B cell (primary cell): ENCODE measurements around the gene CIC. TPM values are rescaled to one million over a fixed set of nuclear protein-coding genes. Genes with fewer than 3 reads are reported as not detected.

Experiments
- ATAC-seq: fragments of 200-7000 bp; cut with Tn5 transposase; one replicate; pipeline ENCODE4 v1.10.0; 2021; ENCODE audit warnings: low read depth, mild to moderate bottlenecking, moderate number of reproducible peaks, moderate library complexity
- CTCF ChIA-PET: fragments of 350-600 bp; sonication (Branson Sonifier 250); formaldehyde crosslinking; loops from one replicate; lab custom pipeline; 2021; ENCODE audit warnings: antibody characterized with exemption, inconsistent platforms; lab: Charles Lee
- POLR2A ChIA-PET: fragments of 350-600 bp; sonication (Branson Sonifier 250); formaldehyde crosslinking; loops from one replicate; lab custom pipeline; 2021; ENCODE audit warnings: antibody characterized with exemption; lab: Charles Lee
- DNase-seq: peaks from one replicate; pipeline ENCODE4 v3.0.0; 2013
- H2AFZ ChIP-seq: 2 replicates; pipeline ENCODE4 v1.6.1; 2012; ENCODE audit warnings: mild to moderate bottlenecking, low read depth, low read length; ENCODE audit not compliant: insufficient read depth, poor library complexity, severe bottlenecking
- H3K27ac ChIP-seq, 2 donors: 1 replicate in 1 of 2; 2 replicates in 1 of 2; pipeline ENCODE4 v1.5.1; 2012 to 2013; ENCODE audit warnings: low read length in 2 of 2, mild to moderate bottlenecking in 2 of 2, moderate library complexity in 1 of 2
- H3K27me3 ChIP-seq, 4 experiments: fragments of 200-600 bp in 1 of 4; sonication (generic) in 1 of 4; replicated peaks in 1 of 4; 1 replicate in 2 of 4; 2 replicates in 2 of 4; pipeline versions ENCODE4 v1.6.1 to v1.7.0; 2013 to 2016; ENCODE audit warnings: low read length in 3 of 4, mild to moderate bottlenecking in 2 of 4, mixed read lengths in 1 of 4, moderate library complexity in 1 of 4; ENCODE audit not compliant: insufficient read depth in 4 of 4, control insufficient read depth in 3 of 4; ENCODE audit errors: control extremely low read depth in 1 of 4
- H3K36me3 ChIP-seq, 2 experiments: replicated peaks in 1 of 2; 1 replicate in 1 of 2; 2 replicates in 1 of 2; pipeline versions ENCODE4 v1.6.1 to v1.7.1; 2013; ENCODE audit warnings: low read length in 1 of 2; ENCODE audit not compliant: insufficient read depth in 2 of 2, control insufficient read depth in 1 of 2; ENCODE audit errors: control extremely low read depth in 1 of 2, extremely low read depth in 1 of 2
- H3K4me1 ChIP-seq, 2 donors: fragments of 200-600 bp in 1 of 2; sonication (generic) in 1 of 2; 1 replicate in 1 of 2; 2 replicates in 1 of 2; pipeline versions ENCODE4 v1.5.1 to v1.6.1; 2013 to 2017; ENCODE audit warnings: low read length in 2 of 2; ENCODE audit not compliant: control insufficient read depth in 2 of 2, insufficient read depth in 2 of 2
- H3K4me2 ChIP-seq: replicated peaks from 2 replicates; pipeline ENCODE3; 2012; ENCODE audit warnings: mild to moderate bottlenecking, low read depth, low read length; ENCODE audit not compliant: poor library complexity, severe bottlenecking
- H3K4me3 ChIP-seq, 5 experiments: fragments of 200-600 bp in 1 of 5; sonication (generic) in 1 of 5; 1 replicate in 3 of 5; 2 replicates in 2 of 5; pipeline versions ENCODE4 v1.5.1 to v1.7.0; 2011 to 2016; ENCODE audit warnings: low read length in 4 of 5, mild to moderate bottlenecking in 4 of 5, low read depth in 2 of 5, control low read depth in 1 of 5, moderate library complexity in 1 of 5; ENCODE audit not compliant: insufficient read depth in 1 of 5; ENCODE audit errors: control extremely low read depth in 1 of 5, extremely low read depth in 1 of 5
- H3K79me2 ChIP-seq: fragments of 200-600 bp; sonication (generic); one replicate; pipeline ENCODE4 v1.6.0; 2016; ENCODE audit warnings: low read length; ENCODE audit not compliant: control insufficient read depth, insufficient read depth
- H3K9ac ChIP-seq: fragments of 200-600 bp; sonication (generic); 2 replicates; pipeline ENCODE4 v1.6.1; 2017; ENCODE audit warnings: mild to moderate bottlenecking, low read length, moderate library complexity
- H3K9me3 ChIP-seq, 3 donors: one replicate each; pipeline versions ENCODE4 v1.6.1 to v1.7.1; 2013; ENCODE audit warnings: low read length in 2 of 3; ENCODE audit not compliant: control insufficient read depth in 2 of 3, insufficient read depth in 1 of 3; ENCODE audit errors: control extremely low read depth in 1 of 3
- H4K20me1 ChIP-seq: 2 replicates; pipeline ENCODE4 v1.6.0; 2012; ENCODE audit warnings: mild to moderate bottlenecking, low read length; ENCODE audit not compliant: insufficient read depth, control insufficient read depth, poor library complexity, severe bottlenecking
- H3K27ac Mint-ChIP-seq: one replicate; pipeline ENCODE4 v1.8.0; 2021; ENCODE audit warnings: mixed read lengths
- H3K27me3 Mint-ChIP-seq: one replicate; pipeline ENCODE4 v1.8.0; 2021; ENCODE audit warnings: mixed read lengths
- H3K4me1 Mint-ChIP-seq: one replicate; pipeline ENCODE4 v1.8.0; 2021; ENCODE audit warnings: mixed read lengths
- H3K4me3 Mint-ChIP-seq: one replicate; pipeline ENCODE4 v1.8.0; 2021; ENCODE audit warnings: mixed read lengths
- H3K9me3 Mint-ChIP-seq: one replicate; pipeline ENCODE4 v1.8.0; 2022; ENCODE audit warnings: mixed read lengths; ENCODE audit not compliant: insufficient read depth
- EZH2 ChIP-seq: IDR thresholded peaks from 2 replicates; pipeline ENCODE4 v1.6.1; 2012; ENCODE audit warnings: borderline replicate concordance, low read depth, mild to moderate bottlenecking, moderate library complexity, low read length; ENCODE audit not compliant: insufficient read depth, poor library complexity, severe bottlenecking
- WGBS: methylation state at CpG from one replicate; pipeline ENCODE4 v1.1.5; 2013; ENCODE audit warnings: missing lambda C conversion rate; ENCODE audit not compliant: insufficient coverage; 5-methylcytosine and 5-hydroxymethylcytosine counted together
- intact Hi-C: fragments of 100-400 bp; cut with micrococcal nuclease; formaldehyde crosslinking; loops from one replicate; pipeline ENCODE4 v1.10.0; 2022
- polyA plus RNA-seq: library from polyadenylated mRNA; depleted of rRNA; stranded (reverse); fragments of >200 nt; gene quantifications from 2 replicates; pipeline ENCODE4 v1.2.3, GENCODE V29; 2012
- total RNA-seq, 2 donors: library from RNA; stranded (reverse); fragments of 120-200 nt in 1 of 2; gene quantifications; 1 replicate in 1 of 2; 2 replicates in 1 of 2; pipeline versions ENCODE4 v1.2.3 to v1.2.4, GENCODE V29; 2013 to 2022
- TF ChIP-seq, protein P1 (sequence below): fragments of 200-600 bp; IDR thresholded peaks from one replicate; pipeline ENCODE4 v1.8.0; 2022; ENCODE audit warnings: antibody characterized with exemption, mild to moderate bottlenecking

CIC gene
- total and polyA plus RNA-seq, 2 donors (not counting 1 experiment from before 2014, with no cell fraction given), result 75.7 to 119 TPM

DNA sequence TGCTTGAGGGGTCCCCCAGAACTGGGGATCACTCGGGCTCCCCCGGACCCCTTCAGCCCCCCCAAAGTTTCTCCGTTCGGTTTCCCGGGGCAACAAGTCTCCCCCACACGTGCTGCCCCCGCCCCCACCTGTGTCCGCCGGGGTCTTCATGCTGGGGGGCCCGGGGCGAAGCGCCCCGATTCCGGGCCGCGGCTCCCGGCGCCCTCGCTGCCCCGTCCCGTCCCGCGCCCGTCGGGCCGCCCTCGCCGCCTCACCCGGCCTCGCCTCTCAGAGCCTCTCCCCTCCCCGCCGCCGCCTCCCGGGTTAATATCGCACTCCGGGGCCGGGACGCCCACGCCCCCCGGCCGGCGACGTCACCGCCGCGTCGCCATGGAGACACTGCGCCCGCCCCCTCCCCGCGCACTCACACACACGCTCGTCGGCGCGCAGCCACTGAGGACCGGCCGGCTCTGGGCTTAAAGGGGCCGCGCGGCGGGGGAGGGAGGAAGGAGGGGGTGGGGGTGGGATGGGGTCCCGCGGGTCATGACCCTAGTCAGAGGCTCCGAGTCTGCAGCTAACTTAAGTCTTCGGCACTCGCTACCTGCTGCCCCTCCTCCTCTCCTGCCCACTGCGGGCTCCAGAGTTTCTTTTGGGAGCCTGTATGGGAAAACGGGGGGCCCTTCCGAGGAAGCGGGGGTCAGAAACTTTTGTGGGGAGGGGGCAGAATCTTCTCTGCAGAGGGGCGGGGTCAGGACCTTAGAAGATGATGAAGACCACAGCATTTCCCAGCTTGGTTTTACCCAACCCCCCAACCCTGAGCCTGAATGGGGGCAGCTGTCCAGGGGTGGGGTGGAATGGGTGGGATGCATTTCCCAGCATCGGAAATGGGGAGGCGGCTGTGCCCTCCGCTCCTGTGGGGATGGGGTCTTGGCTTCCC, 13.9 kb upstream of the CIC start, which contains the start of gene ERF:
ERF (minus strand) TSS at position 279 of the 916 bp plus-strand sequence; CDS start at position 150, 129 bp downstream.
- peak within 1 kb of the TSS; percentile 96 for H3K27ac Mint-ChIP-seq
- peak; percentile 68 for ATAC-seq
- Histone ChIP-seq H3K9ac (peak within 1 kb of the TSS; percentile 95), H3K4me2 (peak within 1 kb of the TSS; percentile 99), H3K79me2 (peaks cover 30% of the 10 kb centered on the region), H3K27me3 (peaks cover 0 to 4% (median 0%) of the 10 kb centered on the region in 4 experiments), H3K27ac (peak within 1 kb of the TSS; percentile 85 to 94), H3K36me3 (peaks cover 0 to 2% of the 10 kb centered on the region in 2 experiments), H3K4me1 (peaks cover 23 to 41% of the 10 kb centered on the region in 2 donors), H3K4me3 (peak within 1 kb of the TSS; percentile 36 to 100 (median 99)), H4K20me1 (peaks cover 18% of the 10 kb centered on the region), H2AFZ (peak within 1 kb of the TSS; percentile 93), H3K9me3 (no peaks in the 10 kb centered on the region)
- intact Hi-C loops, result loop anchor here (1.0 kb wide), 5 partner anchors 12 to 38 kb away; partner anchors contain the start of gene DEDD2
- no peak for TF ChIP-seq EZH2
- TF ChIP-seq, protein P1, sequence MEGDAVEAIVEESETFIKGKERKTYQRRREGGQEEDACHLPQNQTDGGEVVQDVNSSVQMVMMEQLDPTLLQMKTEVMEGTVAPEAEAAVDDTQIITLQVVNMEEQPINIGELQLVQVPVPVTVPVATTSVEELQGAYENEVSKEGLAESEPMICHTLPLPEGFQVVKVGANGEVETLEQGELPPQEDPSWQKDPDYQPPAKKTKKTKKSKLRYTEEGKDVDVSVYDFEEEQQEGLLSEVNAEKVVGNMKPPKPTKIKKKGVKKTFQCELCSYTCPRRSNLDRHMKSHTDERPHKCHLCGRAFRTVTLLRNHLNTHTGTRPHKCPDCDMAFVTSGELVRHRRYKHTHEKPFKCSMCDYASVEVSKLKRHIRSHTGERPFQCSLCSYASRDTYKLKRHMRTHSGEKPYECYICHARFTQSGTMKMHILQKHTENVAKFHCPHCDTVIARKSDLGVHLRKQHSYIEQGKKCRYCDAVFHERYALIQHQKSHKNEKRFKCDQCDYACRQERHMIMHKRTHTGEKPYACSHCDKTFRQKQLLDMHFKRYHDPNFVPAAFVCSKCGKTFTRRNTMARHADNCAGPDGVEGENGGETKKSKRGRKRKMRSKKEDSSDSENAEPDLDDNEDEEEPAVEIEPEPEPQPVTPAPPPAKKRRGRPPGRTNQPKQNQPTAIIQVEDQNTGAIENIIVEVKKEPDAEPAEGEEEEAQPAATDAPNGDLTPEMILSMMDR, result no peak
- no peaks in the 10 kb centered on the region for H3K9me3 Mint-ChIP-seq
- peak; percentile 97 for DNase-seq
- ChIA-PET CTCF (interaction anchor here (1.4 to 1.7 kb wide), 3 partner anchors 10 to 25 kb away, joined by 4 to 5 read pairs (median 5); no protein-coding TSS in a partner anchor), POLR2A (interaction anchor here (0.7 kb wide), 2 partner anchors 14 to 28 kb away, joined by 3 to 4 read pairs; partner anchors contain the start of gene CIC)
- peaks cover 24% of the 10 kb centered on the region for H3K4me1 Mint-ChIP-seq
- under 1% methylated on average over 43 of the region's 75 CpGs for WGBS
- H3K4me3 Mint-ChIP-seq, result peak within 1 kb of the TSS; percentile 85
- H3K27me3 Mint-ChIP-seq, result no peaks in the 10 kb centered on the region
